HEK293 (cell line): ENCODE measurements around the gene GLRX5.

Experiments used
- CTCF ChIA-PET: fragments of 350-600 bp; formaldehyde crosslinking; extraction: SDS; loops from one replicate; lab custom pipeline; 2021; ENCODE audit warnings: antibody characterized with exemption; lab: Yijun Ruan, JAX
- POLR2A ChIA-PET: fragments of 300-600 bp; formaldehyde crosslinking; extraction: SDS; loops from one replicate; lab custom pipeline; 2020; ENCODE audit warnings: antibody characterized with exemption, inconsistent platforms; lab: Yijun Ruan, JAX
- H3K27ac ChIP-seq: fragments of 200-500 bp; sonication (Bioruptor generic); 2 replicates; pipeline ENCODE4 v1.5.1; 2014; ENCODE audit warnings: low read depth, low read length, control low read depth, inconsistent platforms; ENCODE audit errors: extremely low read depth
- H3K36me3 ChIP-seq, 2 experiments: fragments of 200-500 bp in 1 of 2; sonication (Bioruptor generic) in 1 of 2; 1 replicate in 1 of 2; 2 replicates in 1 of 2; pipeline ENCODE4 v1.5.1; 2014 to 2017; ENCODE audit warnings: inconsistent platforms in 2 of 2, low read length in 2 of 2; ENCODE audit not compliant: control insufficient read depth in 2 of 2, insufficient read depth in 1 of 2
- H3K4me1 ChIP-seq: fragments of 200-500 bp; sonication (Bioruptor generic); 2 replicates; pipeline ENCODE4 v1.5.1; 2014; ENCODE audit warnings: mild to moderate bottlenecking, low read length, inconsistent platforms; ENCODE audit not compliant: control insufficient read depth, insufficient read depth
- H3K4me3 ChIP-seq: 2 replicates; pipeline ENCODE4 v1.5.1; 2011; ENCODE audit warnings: low read depth, mild to moderate bottlenecking, control low read depth, low read length, moderate library complexity
- H3K9me3 ChIP-seq: fragments of 200-500 bp; sonication (Bioruptor generic); 2 replicates; pipeline ENCODE4 v1.5.1; 2014; ENCODE audit warnings: low read depth, low read length, inconsistent platforms; ENCODE audit not compliant: control insufficient read depth, insufficient read depth
- BCL11A ChIP-seq: fragments of 450-650 bp; formaldehyde crosslinking; IDR thresholded peaks from 2 replicates; pipeline ENCODE4 v1.5.1; 2016; ENCODE audit warnings: low read depth, missing biosample characterization, missing genetic modification characterization
- GLIS2 ChIP-seq: fragments of 450-650 bp; formaldehyde crosslinking; IDR thresholded peaks from 2 replicates; pipeline ENCODE4 v1.5.1; 2016; ENCODE audit warnings: missing biosample characterization, missing genetic modification characterization
- HOXA7 ChIP-seq: sonication (generic); formaldehyde crosslinking; IDR thresholded peaks from 2 replicates; pipeline ENCODE4 v1.8.1; 2022; ENCODE audit warnings: missing genetic modification reagents, borderline replicate concordance
- KLF10 ChIP-seq: fragments of 450-650 bp; IDR thresholded peaks from 2 replicates; pipeline ENCODE4 v1.5.1; 2018; ENCODE audit warnings: missing biosample characterization, mild to moderate bottlenecking, missing genetic modification characterization
- PATZ1 ChIP-seq: fragments of 450-650 bp; formaldehyde crosslinking; IDR thresholded peaks from 2 replicates; pipeline ENCODE4 v1.5.1; 2016; ENCODE audit warnings: missing biosample characterization, missing genetic modification characterization
- SP2 ChIP-seq: fragments of 450-650 bp; formaldehyde crosslinking; IDR thresholded peaks from 2 replicates; pipeline ENCODE4 v1.5.1; 2016; ENCODE audit warnings: missing biosample characterization, missing genetic modification characterization
- ZBTB17 ChIP-seq: fragments of 450-650 bp; formaldehyde crosslinking; IDR thresholded peaks from 2 replicates; pipeline ENCODE4 v1.5.1; 2016; ENCODE audit warnings: missing biosample characterization, missing genetic modification characterization
- ZBTB26 ChIP-seq: fragments of 450-650 bp; formaldehyde crosslinking; optimal IDR thresholded peaks from 2 replicates; pipeline ENCODE3; 2016; ENCODE audit warnings: missing biosample characterization, mild to moderate bottlenecking, missing genetic modification characterization
- ZEB2 ChIP-seq: fragments of 450-650 bp; formaldehyde crosslinking; IDR thresholded peaks from 2 replicates; pipeline ENCODE4 v1.5.1; 2016; ENCODE audit warnings: missing biosample characterization, missing genetic modification characterization
- ZNF112 ChIP-seq: fragments of 450-650 bp; formaldehyde crosslinking; IDR thresholded peaks from 2 replicates; pipeline ENCODE4 v1.5.0; 2017; ENCODE audit warnings: missing biosample characterization, missing genetic modification characterization
- ZNF140 ChIP-seq: fragments of 450-650 bp; formaldehyde crosslinking; IDR thresholded peaks from 2 replicates; pipeline ENCODE4 v1.5.1; 2016; ENCODE audit warnings: missing biosample characterization, missing genetic modification characterization
- ZNF214 ChIP-seq: fragments of 450-650 bp; formaldehyde crosslinking; IDR thresholded peaks from 2 replicates; pipeline ENCODE4 v1.5.1; 2017; ENCODE audit warnings: missing biosample characterization, mild to moderate bottlenecking, missing genetic modification characterization, borderline replicate concordance
- ZNF23 ChIP-seq: fragments of 450-650 bp; formaldehyde crosslinking; IDR thresholded peaks from 2 replicates; pipeline ENCODE4 v1.5.1; 2016; ENCODE audit warnings: missing biosample characterization, missing genetic modification characterization, borderline replicate concordance
- ZNF24 ChIP-seq: fragments of 450-650 bp; formaldehyde crosslinking; IDR thresholded peaks from 2 replicates; pipeline ENCODE4 v1.5.1; 2016; ENCODE audit warnings: missing biosample characterization, missing genetic modification characterization
- ZNF292 ChIP-seq: fragments of 450-650 bp; formaldehyde crosslinking; IDR thresholded peaks from 2 replicates; pipeline ENCODE4 v1.5.1; 2016; ENCODE audit warnings: low read depth, missing biosample characterization, missing genetic modification characterization, borderline replicate concordance
- ZNF391 ChIP-seq: fragments of 450-650 bp; formaldehyde crosslinking; IDR thresholded peaks from 2 replicates; pipeline ENCODE4 v1.5.1; 2016; ENCODE audit warnings: low read depth, missing biosample characterization, missing genetic modification characterization, borderline replicate concordance
- ZNF560 ChIP-seq: fragments of 450-650 bp; formaldehyde crosslinking; IDR thresholded peaks from 2 replicates; pipeline ENCODE4 v1.5.1; 2017; ENCODE audit warnings: missing biosample characterization, missing genetic modification characterization, borderline replicate concordance
- ZNF600 ChIP-seq: fragments of 450-650 bp; formaldehyde crosslinking; IDR thresholded peaks from 2 replicates; pipeline ENCODE4 v1.5.1; 2016; ENCODE audit warnings: missing biosample characterization, missing genetic modification characterization
- TF ChIP-seq, protein P1 (sequence below): fragments of 450-650 bp; formaldehyde crosslinking; IDR thresholded peaks from 2 replicates; pipeline ENCODE4 v1.5.1; 2016; ENCODE audit warnings: missing biosample characterization, missing genetic modification characterization
- TF ChIP-seq, protein P2 (sequence below): fragments of 450-650 bp; formaldehyde crosslinking; IDR thresholded peaks from 2 replicates; pipeline ENCODE4 v1.5.1; 2017; ENCODE audit warnings: missing biosample characterization, missing genetic modification characterization

GLRX5 gene

GRCh38 chr14:95493976-95494375 is 40.9 kb upstream of the GLRX5 start:
- H3K27ac ChIP-seq = no peak overlapping the region
- CTCF ChIA-PET = no interaction called here
- POLR2A ChIA-PET = no interaction called here
- H3K4me1 ChIP-seq = no peaks in the 10 kb centered on the region; the same call in 1 of the 2 replicates
- no peaks in the 10 kb centered on the region for H3K36me3 ChIP-seq
- TF ChIP-seq PATZ1 (tag by site-specific recombination) = no peak
- TF ChIP-seq, protein P1, sequence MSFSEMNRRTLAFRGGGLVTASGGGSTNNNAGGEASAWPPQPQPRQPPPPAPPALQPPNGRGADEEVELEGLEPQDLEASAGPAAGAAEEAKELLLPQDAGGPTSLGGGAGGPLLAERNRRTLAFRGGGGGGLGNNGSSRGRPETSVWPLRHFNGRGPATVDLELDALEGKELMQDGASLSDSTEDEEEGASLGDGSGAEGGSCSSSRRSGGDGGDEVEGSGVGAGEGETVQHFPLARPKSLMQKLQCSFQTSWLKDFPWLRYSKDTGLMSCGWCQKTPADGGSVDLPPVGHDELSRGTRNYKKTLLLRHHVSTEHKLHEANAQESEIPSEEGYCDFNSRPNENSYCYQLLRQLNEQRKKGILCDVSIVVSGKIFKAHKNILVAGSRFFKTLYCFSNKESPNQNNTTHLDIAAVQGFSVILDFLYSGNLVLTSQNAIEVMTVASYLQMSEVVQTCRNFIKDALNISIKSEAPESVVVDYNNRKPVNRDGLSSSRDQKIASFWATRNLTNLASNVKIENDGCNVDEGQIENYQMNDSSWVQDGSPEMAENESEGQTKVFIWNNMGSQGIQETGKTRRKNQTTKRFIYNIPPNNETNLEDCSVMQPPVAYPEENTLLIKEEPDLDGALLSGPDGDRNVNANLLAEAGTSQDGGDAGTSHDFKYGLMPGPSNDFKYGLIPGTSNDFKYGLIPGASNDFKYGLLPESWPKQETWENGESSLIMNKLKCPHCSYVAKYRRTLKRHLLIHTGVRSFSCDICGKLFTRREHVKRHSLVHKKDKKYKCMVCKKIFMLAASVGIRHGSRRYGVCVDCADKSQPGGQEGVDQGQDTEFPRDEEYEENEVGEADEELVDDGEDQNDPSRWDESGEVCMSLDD (tag by site-specific recombination) = no peak
- TF ChIP-seq BCL11A (tag by site-specific recombination) = no peak
- TF ChIP-seq ZNF391 (tag by site-specific recombination) = no peak
- no peak for TF ChIP-seq KLF10 (tag by site-specific recombination)
- no peak for TF ChIP-seq HOXA7
- no peak for TF ChIP-seq ZEB2 (tag by site-specific recombination)
- no peak for TF ChIP-seq ZNF214
- TF ChIP-seq ZNF112 (tag by site-specific recombination) = no peak
- no peak for TF ChIP-seq ZNF23 (tag by site-specific recombination)
- TF ChIP-seq ZNF140 = no peak
- TF ChIP-seq ZBTB17 (tag by site-specific recombination) = no peak
- TF ChIP-seq ZNF292 (tag by site-specific recombination) = no peak
- TF ChIP-seq ZNF600 (tag by site-specific recombination) = no peak
- no peak for TF ChIP-seq ZNF24 (tag by site-specific recombination)
- TF ChIP-seq, protein P2, sequence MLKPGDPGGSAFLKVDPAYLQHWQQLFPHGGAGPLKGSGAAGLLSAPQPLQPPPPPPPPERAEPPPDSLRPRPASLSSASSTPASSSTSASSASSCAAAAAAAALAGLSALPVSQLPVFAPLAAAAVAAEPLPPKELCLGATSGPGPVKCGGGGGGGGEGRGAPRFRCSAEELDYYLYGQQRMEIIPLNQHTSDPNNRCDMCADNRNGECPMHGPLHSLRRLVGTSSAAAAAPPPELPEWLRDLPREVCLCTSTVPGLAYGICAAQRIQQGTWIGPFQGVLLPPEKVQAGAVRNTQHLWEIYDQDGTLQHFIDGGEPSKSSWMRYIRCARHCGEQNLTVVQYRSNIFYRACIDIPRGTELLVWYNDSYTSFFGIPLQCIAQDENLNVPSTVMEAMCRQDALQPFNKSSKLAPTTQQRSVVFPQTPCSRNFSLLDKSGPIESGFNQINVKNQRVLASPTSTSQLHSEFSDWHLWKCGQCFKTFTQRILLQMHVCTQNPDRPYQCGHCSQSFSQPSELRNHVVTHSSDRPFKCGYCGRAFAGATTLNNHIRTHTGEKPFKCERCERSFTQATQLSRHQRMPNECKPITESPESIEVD (tag by site-specific recombination) = no peak
- no peak for TF ChIP-seq GLIS2 (tag by site-specific recombination)
- TF ChIP-seq ZBTB26 (tag by site-specific recombination) = no peak
- TF ChIP-seq ZNF560 (tag by site-specific recombination) = no peak
- TF ChIP-seq SP2 = no peak
- H3K9me3 ChIP-seq = no peaks in the 10 kb centered on the region
- H3K4me3 ChIP-seq = no peak overlapping the region
